SIG-M5 (cell line): ENCODE measurements around the gene MEOX1.

Experiments
- DNase-seq: peaks from one replicate; lab custom pipeline; 2025; lab: John Stamatoyannopoulos, UW

The MEOX1 gene

GRCh38 chr17:43591001-43591400, 70.7 kb downstream of the MEOX1 start:
- DNase-seq = no peak
